PC-9 (cell line): ENCODE measurements around the gene HELZ2.

ENCODE experiments used
- EZH2 ChIP-seq: fragments of 200-600 bp; sonication (generic); IDR thresholded peaks from 2 replicates; pipeline ENCODE4 v1.8.0; 2017; ENCODE audit warnings: antibody characterized with exemption, low read depth
- TF ChIP-seq, protein P1 (sequence below): fragments of 200-600 bp; sonication (generic); conservative IDR thresholded peaks from 2 replicates; pipeline ENCODE4 v1.6.1; 2017; ENCODE audit warnings: mixed run types, antibody characterized with exemption, mild to moderate bottlenecking, moderate library complexity

GRCh38 chr20:63536997-63537524 lies 37.0 kb downstream of the HELZ2 start, which contains the start of gene PTK6:
- TF ChIP-seq, protein P1, sequence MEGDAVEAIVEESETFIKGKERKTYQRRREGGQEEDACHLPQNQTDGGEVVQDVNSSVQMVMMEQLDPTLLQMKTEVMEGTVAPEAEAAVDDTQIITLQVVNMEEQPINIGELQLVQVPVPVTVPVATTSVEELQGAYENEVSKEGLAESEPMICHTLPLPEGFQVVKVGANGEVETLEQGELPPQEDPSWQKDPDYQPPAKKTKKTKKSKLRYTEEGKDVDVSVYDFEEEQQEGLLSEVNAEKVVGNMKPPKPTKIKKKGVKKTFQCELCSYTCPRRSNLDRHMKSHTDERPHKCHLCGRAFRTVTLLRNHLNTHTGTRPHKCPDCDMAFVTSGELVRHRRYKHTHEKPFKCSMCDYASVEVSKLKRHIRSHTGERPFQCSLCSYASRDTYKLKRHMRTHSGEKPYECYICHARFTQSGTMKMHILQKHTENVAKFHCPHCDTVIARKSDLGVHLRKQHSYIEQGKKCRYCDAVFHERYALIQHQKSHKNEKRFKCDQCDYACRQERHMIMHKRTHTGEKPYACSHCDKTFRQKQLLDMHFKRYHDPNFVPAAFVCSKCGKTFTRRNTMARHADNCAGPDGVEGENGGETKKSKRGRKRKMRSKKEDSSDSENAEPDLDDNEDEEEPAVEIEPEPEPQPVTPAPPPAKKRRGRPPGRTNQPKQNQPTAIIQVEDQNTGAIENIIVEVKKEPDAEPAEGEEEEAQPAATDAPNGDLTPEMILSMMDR, result no peak
- no peak for TF ChIP-seq EZH2
